Thyroid gland (tissue), 4 donors: ENCODE measurements around the gene NEURL1. TPM values are rescaled to one million over a fixed set of nuclear protein-coding genes. Genes with fewer than 3 reads are reported as not detected.
A peak's percentile ranks its signal among the peaks of the same experiment; 100 is the strongest.
"Not testable (repeated sequence)": the region's sequence is repeated elsewhere in the genome, so short reads cannot be mapped to it uniquely, and the experiment has no call there.

ENCODE experiments used
- DNase-seq, 2 donors: peaks; one replicate each; pipeline ENCODE4 v3.0.0-alpha.2; 2019
- H3K27ac ChIP-seq, 3 donors: fragments of 200-600 bp; sonication (generic); 1 replicate in 2 of 3; 2 replicates in 1 of 3; pipeline ENCODE4 v1.5.1; 2016 to 2019; ENCODE audit warnings: mild to moderate bottlenecking in 1 of 3, moderate library complexity in 1 of 3
- H3K27me3 ChIP-seq: fragments of 200-600 bp; sonication (generic); one replicate; pipeline ENCODE4 v1.5.1; 2019
- H3K36me3 ChIP-seq, 2 donors: fragments of 200-600 bp; sonication (generic); one replicate each; pipeline ENCODE4 v1.5.1; 2016 to 2019
- H3K4me1 ChIP-seq, 2 donors: fragments of 200-600 bp; sonication (generic); one replicate each; pipeline ENCODE4 v1.5.1; 2017 to 2019
- H3K4me3 ChIP-seq, 3 donors: fragments of 200-600 bp; sonication (generic); replicated peaks in 1 of 3; 1 replicate in 2 of 3; 2 replicates in 1 of 3; pipeline ENCODE4 v1.5.1; 2016; ENCODE audit warnings: mild to moderate bottlenecking in 1 of 3
- H3K9me3 ChIP-seq: fragments of 200-600 bp; sonication (generic); one replicate; pipeline ENCODE4 v1.5.1; 2017
- POLR2A ChIP-seq, 2 donors: fragments of 450-650 bp; IDR thresholded peaks; one replicate each; pipeline ENCODE4 v1.6.1; 2017; ENCODE audit warnings: antibody characterized with exemption in 2 of 2, mild to moderate bottlenecking in 2 of 2, moderate library complexity in 1 of 2
- WGBS, 2 donors: methylation state at CpG; one replicate each; pipeline ENCODE4 v1.1.5; 2017; 5-methylcytosine and 5-hydroxymethylcytosine counted together
- intact Hi-C: fragments of 100-400 bp; cut with DNase I; formaldehyde crosslinking; loops from one replicate; pipeline ENCODE4 v1.15.1; 2023
- total RNA-seq, 4 donors: library from RNA; depleted of rRNA; stranded (reverse); fragments of >200 nt; gene quantifications; one replicate each; pipeline ENCODE4 v1.2.3, GENCODE V29; 2016
- TF ChIP-seq, protein P1 (sequence below), 6 experiments: fragments of 200-600 bp in 3 of 6; fragments of 450-650 bp in 3 of 6; sonication (generic) in 3 of 6; IDR thresholded peaks; one replicate each; pipeline ENCODE4 v1.5.1; 2016 to 2019; ENCODE audit warnings: antibody characterized with exemption in 6 of 6, mild to moderate bottlenecking in 2 of 6, inconsistent platforms in 1 of 6, moderate library complexity in 1 of 6

NEURL1 gene
- total RNA-seq, 4 donors from 2014 or later: 1.1 TPM; not detected in 3

DNA sequence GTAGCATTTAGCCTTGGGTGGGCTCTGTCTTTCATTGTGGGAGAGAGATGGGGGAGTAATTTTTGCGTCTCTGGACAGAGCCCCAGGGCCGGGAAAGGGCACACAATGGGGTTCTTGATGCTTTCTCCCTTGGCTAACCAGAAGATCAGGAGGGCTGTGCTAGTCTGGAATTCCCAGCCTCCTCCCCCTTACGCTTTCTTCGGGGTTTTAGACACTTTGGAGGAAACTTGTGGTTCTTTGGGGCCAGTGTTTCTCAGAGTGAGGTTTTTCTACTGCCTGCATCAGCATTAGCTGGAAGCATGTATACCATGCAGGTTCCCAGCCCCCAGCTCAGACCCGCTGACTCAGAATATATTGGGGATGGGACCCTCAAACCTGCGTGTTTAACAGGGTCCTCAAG lies 7.0 kb downstream of the NEURL1 start:
- TF ChIP-seq, protein P1, sequence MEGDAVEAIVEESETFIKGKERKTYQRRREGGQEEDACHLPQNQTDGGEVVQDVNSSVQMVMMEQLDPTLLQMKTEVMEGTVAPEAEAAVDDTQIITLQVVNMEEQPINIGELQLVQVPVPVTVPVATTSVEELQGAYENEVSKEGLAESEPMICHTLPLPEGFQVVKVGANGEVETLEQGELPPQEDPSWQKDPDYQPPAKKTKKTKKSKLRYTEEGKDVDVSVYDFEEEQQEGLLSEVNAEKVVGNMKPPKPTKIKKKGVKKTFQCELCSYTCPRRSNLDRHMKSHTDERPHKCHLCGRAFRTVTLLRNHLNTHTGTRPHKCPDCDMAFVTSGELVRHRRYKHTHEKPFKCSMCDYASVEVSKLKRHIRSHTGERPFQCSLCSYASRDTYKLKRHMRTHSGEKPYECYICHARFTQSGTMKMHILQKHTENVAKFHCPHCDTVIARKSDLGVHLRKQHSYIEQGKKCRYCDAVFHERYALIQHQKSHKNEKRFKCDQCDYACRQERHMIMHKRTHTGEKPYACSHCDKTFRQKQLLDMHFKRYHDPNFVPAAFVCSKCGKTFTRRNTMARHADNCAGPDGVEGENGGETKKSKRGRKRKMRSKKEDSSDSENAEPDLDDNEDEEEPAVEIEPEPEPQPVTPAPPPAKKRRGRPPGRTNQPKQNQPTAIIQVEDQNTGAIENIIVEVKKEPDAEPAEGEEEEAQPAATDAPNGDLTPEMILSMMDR (IDR thresholded peaks at IDR 0.05): no peak
- no peak for TF ChIP-seq POLR2A (IDR thresholded peaks at IDR 0.05)
- H3K27me3 ChIP-seq: no peaks in the 10 kb centered on the region
- 53 to 67% methylated on average over 5 to 6 of the region's 6 CpGs for WGBS, 2 donors
- H3K4me1 ChIP-seq: peaks cover 0 to 6% of the 10 kb centered on the region in 2 donors
- no peak overlapping the region for H3K27ac ChIP-seq
- no peaks in the 10 kb centered on the region for H3K9me3 ChIP-seq
- H3K4me3 ChIP-seq: no peak overlapping the region
- no peak for DNase-seq
- H3K36me3 ChIP-seq: no peaks in the 10 kb centered on the region
- intact Hi-C loops: no loop called here

DNA sequence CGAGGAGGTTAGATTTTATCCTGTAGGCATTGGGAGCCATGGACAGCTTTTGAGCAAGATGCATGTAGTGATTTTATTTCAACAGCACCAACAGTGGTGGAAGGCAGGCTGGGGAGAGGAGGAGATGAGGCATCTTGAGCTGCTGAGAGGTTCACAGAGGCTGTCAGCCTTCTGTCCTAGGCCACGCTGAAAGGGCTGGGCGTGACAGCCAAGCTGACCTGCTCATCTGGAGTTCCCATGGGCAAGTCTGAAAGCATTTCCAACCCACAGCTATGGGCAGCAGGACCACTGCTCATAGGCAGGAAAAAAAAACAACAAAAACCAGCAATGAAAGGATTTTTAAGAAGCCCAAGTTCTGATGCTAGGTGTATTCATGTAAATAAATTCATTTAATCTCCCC lies 7.7 kb downstream of the NEURL1 start:
- Histone ChIP-seq H3K4me3 (no peak overlapping the region), H3K27me3 (no peaks in the 10 kb centered on the region), H3K9me3 (no peaks in the 10 kb centered on the region), H3K27ac (no peak overlapping the region), H3K4me1 (peaks cover 0 to 6% of the 10 kb centered on the region in 2 donors), H3K36me3 (no peaks in the 10 kb centered on the region)
- 90 to 91% methylated on average over 3 of the region's 3 CpGs for WGBS, 2 donors
- intact Hi-C loops: no loop called here
- DNase-seq: no peak
- no peak for TF ChIP-seq POLR2A (IDR thresholded peaks at IDR 0.05)
- TF ChIP-seq, protein P1 (IDR thresholded peaks at IDR 0.05): no peak

DNA sequence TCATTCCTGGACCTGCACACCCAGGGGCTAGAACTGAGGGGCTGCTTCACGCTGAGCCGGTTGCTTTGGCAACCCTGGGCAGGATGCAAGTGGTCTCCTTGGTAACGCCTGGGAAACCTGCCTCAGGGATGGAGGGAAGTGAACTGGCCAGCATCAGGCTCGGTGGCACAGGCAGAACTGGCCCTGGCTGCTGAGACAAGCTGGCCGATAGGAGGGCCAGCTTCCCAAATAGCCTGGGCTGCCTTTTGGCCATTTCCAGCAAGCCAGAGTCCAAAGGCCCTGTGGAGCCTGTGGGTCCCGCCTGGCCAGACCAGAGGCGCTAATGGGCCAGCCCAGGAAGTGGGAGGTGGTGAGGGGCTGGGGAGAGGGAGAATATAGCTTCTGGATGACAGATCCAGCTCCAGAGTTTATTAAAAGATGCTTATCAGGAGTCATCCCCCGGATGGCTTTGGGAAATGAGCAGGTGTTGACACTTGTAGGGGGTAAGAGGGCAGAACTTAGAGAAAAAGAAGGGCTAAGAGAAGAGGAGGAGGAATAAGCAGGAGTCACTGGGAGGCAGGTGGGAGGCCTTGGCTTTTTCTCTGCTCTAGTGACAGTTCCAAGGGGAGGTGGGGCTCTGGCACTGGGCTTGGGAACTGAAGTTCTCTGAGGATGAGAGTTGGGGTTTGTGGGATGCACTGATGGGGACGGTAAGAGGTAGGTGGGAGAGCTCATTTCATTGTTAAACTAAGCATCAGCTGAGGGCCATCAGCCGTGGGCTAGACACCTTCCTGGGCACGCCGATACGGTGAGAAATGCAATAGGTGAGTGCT lies 9.6 kb downstream of the NEURL1 start:
- TF ChIP-seq, protein P1 (IDR thresholded peaks at IDR 0.05): no peak
- TF ChIP-seq POLR2A (IDR thresholded peaks at IDR 0.05): no peak
- no peak for DNase-seq
- no peak overlapping the region for H3K27ac ChIP-seq
- no peaks in the 10 kb centered on the region for H3K9me3 ChIP-seq
- H3K27me3 ChIP-seq: no peaks in the 10 kb centered on the region
- H3K4me3 ChIP-seq: no peak overlapping the region
- H3K36me3 ChIP-seq: no peaks in the 10 kb centered on the region
- 70 to 77% methylated on average over 9 to 11 of the region's 13 CpGs for WGBS, 2 donors
- intact Hi-C loops: no loop called here
- H3K4me1 ChIP-seq: peaks cover 0 to 6% of the 10 kb centered on the region in 2 donors

DNA sequence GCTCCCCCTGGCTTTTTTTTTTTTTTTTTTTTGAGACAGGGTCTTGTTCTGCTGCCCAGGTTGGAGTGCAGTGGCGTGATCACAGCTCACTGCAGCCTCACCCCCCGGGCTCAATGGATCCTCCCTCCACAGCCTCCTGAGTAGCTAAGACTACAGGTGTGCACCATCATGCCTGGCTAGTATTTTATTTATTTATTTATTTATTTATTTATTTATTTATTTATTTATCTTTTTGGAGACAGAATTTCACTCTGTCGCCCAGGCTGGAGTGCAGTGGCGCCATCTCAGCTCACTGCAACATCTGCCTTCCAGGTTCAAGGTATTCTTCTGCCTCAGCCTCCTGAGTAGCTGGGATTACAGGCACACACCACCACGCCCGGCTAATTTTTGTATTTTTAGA lies 10.3 kb downstream of the NEURL1 start:
- H3K9me3 ChIP-seq, H3K4me3 ChIP-seq, H3K36me3 ChIP-seq, DNase-seq, H3K27ac ChIP-seq, H3K4me1 ChIP-seq, intact Hi-C loops, H3K27me3 ChIP-seq: not testable (repeated sequence)
- WGBS, 2 donors: 92 to 95% methylated on average over 6 of the region's 6 CpGs

DNA sequence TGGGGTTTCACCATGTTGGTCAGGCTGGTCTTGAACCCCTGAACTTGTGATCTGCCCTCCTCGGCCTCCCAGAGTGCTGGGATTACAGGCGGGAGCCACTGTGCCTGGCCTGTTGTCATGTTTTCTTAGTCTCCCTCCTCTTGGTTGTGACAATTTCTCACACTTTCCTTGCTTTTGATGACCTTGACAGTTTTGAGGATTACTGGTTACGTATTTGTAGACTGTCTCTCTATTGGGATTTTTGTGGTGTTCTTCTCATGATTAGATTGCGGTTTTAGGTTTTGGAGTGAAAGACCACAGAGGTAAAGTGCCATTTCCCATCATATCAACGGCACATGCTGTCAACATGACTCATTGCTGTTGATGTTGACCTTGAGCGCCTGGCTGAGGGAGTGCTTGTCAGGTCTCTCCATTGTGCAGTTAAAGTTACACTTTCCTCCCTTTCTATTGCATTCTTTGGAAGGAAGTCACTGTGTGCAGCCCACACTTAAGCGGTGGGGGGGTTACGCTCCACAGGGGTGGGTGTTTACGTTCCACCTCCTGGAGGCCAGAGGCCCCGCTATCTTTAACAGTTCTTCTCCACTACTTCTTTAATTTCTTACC lies 10.8 kb downstream of the NEURL1 start:
- no peak overlapping the region for H3K27ac ChIP-seq
- no peaks in the 10 kb centered on the region for H3K9me3 ChIP-seq
- WGBS, 2 donors: 50 to 55% methylated on average over 10 of the region's 10 CpGs
- H3K4me3 ChIP-seq: no peak overlapping the region
- TF ChIP-seq POLR2A (IDR thresholded peaks at IDR 0.05): no peak
- TF ChIP-seq, protein P1 (IDR thresholded peaks at IDR 0.05): no peak
- peak; percentile 24 to 34 for DNase-seq
- peaks cover 0 to 6% of the 10 kb centered on the region in 2 donors for H3K4me1 ChIP-seq
- no peaks in the 10 kb centered on the region for H3K36me3 ChIP-seq
- intact Hi-C loops: no loop called here
- no peaks in the 10 kb centered on the region for H3K27me3 ChIP-seq
